ENCODE results near the gene CMIP.

Gene CMIP

GRCh38 chr16:81517629-81518438, 73.2 kb downstream of the CMIP start:
- Mint-ChIP-seq H3K4me1 (peaks cover 23% of the 10 kb centered on the region), H3K27ac (no peak overlapping the region), H3K4me3 (no peak overlapping the region), H3K27me3 (ENCODE audit: low read depth) (no peaks in the 10 kb centered on the region), H3K9me3 (no peaks in the 10 kb centered on the region), H3K36me3 (ENCODE audit: low read depth) (peaks cover 4% of the 10 kb centered on the region)
- TF ChIP-seq CTCF (IDR thresholded peaks at IDR 0.05; ENCODE audit: unreplicated experiment in 3 of 3), result no peak

- H3K4me3 Mint-ChIP-seq, result no peak overlapping the region
- no peaks in the 10 kb centered on the region for H3K27me3 Mint-ChIP-seq (ENCODE audit: low read depth)
- no peak for TF ChIP-seq CTCF (IDR thresholded peaks at IDR 0.05; ENCODE audit: unreplicated experiment in 3 of 3)
- no peaks in the 10 kb centered on the region for H3K9me3 Mint-ChIP-seq
- H3K27ac Mint-ChIP-seq, result no peak overlapping the region
- peaks cover 4% of the 10 kb centered on the region for H3K36me3 Mint-ChIP-seq (ENCODE audit: low read depth)
- H3K4me1 Mint-ChIP-seq, result peaks cover 19% of the 10 kb centered on the region
Observed at GRCh38 chr16:81518439-81518757, 73.8 kb downstream of the CMIP start.

- H3K4me1 Mint-ChIP-seq, result peaks cover 10% of the 10 kb centered on the region
- H3K27ac Mint-ChIP-seq, result no peak overlapping the region
- TF ChIP-seq CTCF (IDR thresholded peaks at IDR 0.05; ENCODE audit: unreplicated experiment in 3 of 3), result no peak
- H3K9me3 Mint-ChIP-seq, result no peaks in the 10 kb centered on the region
- no peaks in the 10 kb centered on the region for H3K27me3 Mint-ChIP-seq (ENCODE audit: low read depth)
- peaks cover 4% of the 10 kb centered on the region for H3K36me3 Mint-ChIP-seq (ENCODE audit: low read depth)
- no peak overlapping the region for H3K4me3 Mint-ChIP-seq
Observed at GRCh38 chr16:81519301-81520150, 74.9 kb downstream of the CMIP start.

- no peak for TF ChIP-seq CTCF (IDR thresholded peaks at IDR 0.05; ENCODE audit: unreplicated experiment in 3 of 3)
- Mint-ChIP-seq H3K27me3 (ENCODE audit: low read depth) (no peaks in the 10 kb centered on the region), H3K27ac (no peak overlapping the region), H3K36me3 (ENCODE audit: low read depth) (peaks cover 3% of the 10 kb centered on the region), H3K4me1 (peaks cover 10% of the 10 kb centered on the region), H3K9me3 (no peaks in the 10 kb centered on the region), H3K4me3 (no peak overlapping the region)
Observed at GRCh38 chr16:81520151-81520470, 75.5 kb downstream of the CMIP start.

GRCh38 chr16:81520560-81521135, 76.0 kb downstream of the CMIP start:
- H3K27ac Mint-ChIP-seq, result no peak overlapping the region
- H3K9me3 Mint-ChIP-seq, result no peaks in the 10 kb centered on the region
- no peak for TF ChIP-seq CTCF (IDR thresholded peaks at IDR 0.05; ENCODE audit: unreplicated experiment in 3 of 3)
- H3K4me1 Mint-ChIP-seq, result peaks cover 5% of the 10 kb centered on the region
- no peaks in the 10 kb centered on the region for H3K27me3 Mint-ChIP-seq (ENCODE audit: low read depth)
- H3K4me3 Mint-ChIP-seq, result no peak overlapping the region
- H3K36me3 Mint-ChIP-seq (ENCODE audit: low read depth), result no peaks in the 10 kb centered on the region
